Immature natural killer cell (primary cell): Measurements from ENCODE around the gene GRIK3. TPM values are rescaled to one million over a fixed set of nuclear protein-coding genes. Genes with fewer than 3 reads are reported as not detected.

Experiments
- DNase-seq, 3 donors: peaks; one replicate each; pipeline ENCODE4 v3.0.0; 2022; ENCODE audit warnings: mixed read lengths in 1 of 3
- H3K27ac Mint-ChIP-seq, 6 donors: one replicate each; pipeline ENCODE4 v1.8.0; 2020; ENCODE audit warnings: mixed read lengths in 6 of 6, mild to moderate bottlenecking in 5 of 6, inconsistent platforms in 4 of 6, moderate library complexity in 3 of 6
- H3K27me3 Mint-ChIP-seq, 3 donors: one replicate each; pipeline ENCODE4 v1.8.0; 2020 to 2021; ENCODE audit warnings: low read depth in 3 of 3, mild to moderate bottlenecking in 3 of 3, mixed read lengths in 3 of 3, moderate library complexity in 3 of 3, inconsistent platforms in 1 of 3
- H3K36me3 Mint-ChIP-seq, 3 donors: one replicate each; pipeline ENCODE4 v1.8.0; 2020; ENCODE audit warnings: mixed read lengths in 3 of 3, inconsistent platforms in 2 of 3, mild to moderate bottlenecking in 2 of 3
- H3K4me1 Mint-ChIP-seq, 2 donors: one replicate each; pipeline ENCODE4 v1.8.0; 2020; ENCODE audit warnings: inconsistent platforms in 2 of 2, mild to moderate bottlenecking in 2 of 2, mixed read lengths in 2 of 2, moderate library complexity in 1 of 2
- H3K4me3 Mint-ChIP-seq, 5 donors: one replicate each; pipeline ENCODE4 v1.8.0; 2020; ENCODE audit warnings: mild to moderate bottlenecking in 5 of 5, mixed read lengths in 5 of 5, inconsistent platforms in 3 of 5, moderate library complexity in 3 of 5
- H3K9me3 Mint-ChIP-seq, 6 donors: one replicate each; pipeline ENCODE4 v1.8.0; 2020; ENCODE audit warnings: mild to moderate bottlenecking in 6 of 6, mixed read lengths in 6 of 6, inconsistent platforms in 4 of 6, moderate library complexity in 3 of 6
- polyA plus RNA-seq, 3 donors: library from polyadenylated mRNA; unstranded; fragments of 300-500 nt; fragmentation: Illumina TruSeq; gene quantifications; one replicate each; pipeline ENCODE4 v1.2.3, GENCODE V29; 2021

The GRIK3 gene
- polyA plus RNA-seq, 3 donors from 2014 or later, result not detected

- DNase-seq, result no peak
- Mint-ChIP-seq H3K4me3 (no peak overlapping the region), H3K36me3 (no peaks in the 10 kb centered on the region), H3K27ac (no peak overlapping the region), H3K9me3 (no peaks in the 10 kb centered on the region), H3K4me1 (no peaks in the 10 kb centered on the region), H3K27me3 (peaks cover 0 to 9% (median 3%) of the 10 kb centered on the region in 3 donors)
Observed at GRCh38 chr1:36851087-36851486, 183.2 kb downstream of the GRIK3 start.

DNA sequence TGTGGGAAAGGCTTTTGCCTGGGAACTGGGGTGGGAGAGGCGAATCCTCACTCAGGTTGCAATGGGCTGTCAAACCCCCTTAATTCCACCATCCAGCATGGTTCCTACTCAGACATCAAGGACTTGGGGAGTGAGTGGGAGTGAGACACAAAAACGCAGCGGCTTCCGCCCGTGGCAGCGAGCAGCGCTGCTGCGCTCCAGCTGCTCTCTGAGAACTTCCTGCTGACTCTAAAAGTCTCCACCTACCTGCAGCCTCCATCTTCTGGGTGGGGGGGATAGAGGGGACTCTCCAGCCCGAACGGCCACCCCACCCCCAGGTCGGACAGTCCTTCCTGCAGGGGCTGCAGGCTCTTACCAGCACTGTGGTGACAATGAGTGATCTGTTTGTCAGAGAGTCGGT, 184.4 kb downstream of the GRIK3 start:
- no peaks in the 10 kb centered on the region for H3K36me3 Mint-ChIP-seq
- peaks cover 0 to 9% (median 3%) of the 10 kb centered on the region in 3 donors for H3K27me3 Mint-ChIP-seq
- no peak for DNase-seq

DNA sequence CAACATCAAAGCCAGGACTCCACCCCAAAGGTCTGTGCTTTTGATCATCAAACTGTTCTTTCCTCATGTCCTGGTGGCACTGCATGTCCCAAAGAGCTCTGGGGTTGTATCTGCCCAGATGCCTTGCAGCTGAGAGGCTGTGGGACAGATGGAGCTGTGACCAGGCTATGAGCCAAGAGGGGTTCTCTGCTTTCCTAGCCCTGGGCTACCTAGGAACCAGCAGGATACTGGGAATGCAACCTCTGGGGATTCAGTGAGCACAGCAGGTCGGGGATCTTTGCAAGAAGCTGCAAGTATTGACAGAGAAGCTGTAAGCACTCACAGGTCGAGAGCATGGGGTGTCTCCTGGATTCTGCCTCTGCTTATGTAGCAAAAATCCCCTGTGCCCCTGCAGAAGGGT, 186.6 kb downstream of the GRIK3 start:
- H3K4me1 Mint-ChIP-seq, result no peaks in the 10 kb centered on the region
- H3K4me3 Mint-ChIP-seq, result no peak overlapping the region
- H3K27me3 Mint-ChIP-seq, result peaks cover 0 to 9% (median 5%) of the 10 kb centered on the region in 3 donors
- no peak for DNase-seq
- H3K36me3 Mint-ChIP-seq, result no peaks in the 10 kb centered on the region
- no peaks in the 10 kb centered on the region for H3K9me3 Mint-ChIP-seq
- no peak overlapping the region for H3K27ac Mint-ChIP-seq

More for the DNA sequence above, 184.4 kb downstream of the GRIK3 start:
- no peaks in the 10 kb centered on the region for H3K4me1 Mint-ChIP-seq
- no peak overlapping the region for H3K4me3 Mint-ChIP-seq
- H3K27ac Mint-ChIP-seq, result no peak overlapping the region
- no peaks in the 10 kb centered on the region for H3K9me3 Mint-ChIP-seq

- no peaks in the 10 kb centered on the region for H3K4me1 Mint-ChIP-seq
Observed at GRCh38 chr1:36847186-36847585, 187.1 kb downstream of the GRIK3 start.

GRCh38 chr1:36846357-36846756, 188.0 kb downstream of the GRIK3 start:
- Mint-ChIP-seq H3K27me3 (peaks cover 1 to 7% (median 3%) of the 10 kb centered on the region in 3 donors), H3K27ac (no peak overlapping the region), H3K4me3 (no peak overlapping the region), H3K9me3 (no peaks in the 10 kb centered on the region), H3K4me1 (no peaks in the 10 kb centered on the region), H3K36me3 (no peaks in the 10 kb centered on the region)
- DNase-seq, result no peak

More at GRCh38 chr1:36847186-36847585, 187.1 kb downstream of the GRIK3 start:
- DNase-seq, result no peak
- Mint-ChIP-seq H3K36me3 (no peaks in the 10 kb centered on the region), H3K27me3 (peaks cover 0 to 9% (median 4%) of the 10 kb centered on the region in 3 donors), H3K9me3 (no peaks in the 10 kb centered on the region), H3K27ac (no peak overlapping the region), H3K4me3 (no peak overlapping the region)

DNA sequence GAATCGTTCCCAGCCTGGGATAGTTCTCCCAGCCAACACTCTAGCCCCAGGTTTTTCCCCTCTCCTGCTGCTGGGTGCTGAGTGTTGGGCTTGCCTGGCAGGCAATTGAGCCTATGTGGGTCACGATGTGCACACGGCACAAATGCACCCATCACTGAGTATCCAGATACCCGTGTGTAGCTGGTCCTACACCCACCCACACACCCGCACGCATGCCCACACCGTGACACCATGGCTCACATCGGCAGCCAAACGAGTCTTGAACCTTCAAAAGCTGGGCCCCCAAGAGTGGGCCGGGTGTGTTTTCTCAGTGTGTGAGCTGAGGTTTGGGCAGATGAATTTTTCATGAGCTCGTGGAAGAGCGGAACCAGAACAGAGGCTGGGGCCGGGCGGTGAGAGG, 188.5 kb downstream of the GRIK3 start:
- no peaks in the 10 kb centered on the region for H3K9me3 Mint-ChIP-seq

GRCh38 chr1:36844917-36845316, 189.4 kb downstream of the GRIK3 start:
- DNase-seq, result no peak
- Mint-ChIP-seq H3K9me3 (no peaks in the 10 kb centered on the region), H3K27ac (no peak overlapping the region), H3K4me3 (no peak overlapping the region), H3K27me3 (peaks cover 1 to 7% (median 3%) of the 10 kb centered on the region in 3 donors), H3K4me1 (no peaks in the 10 kb centered on the region), H3K36me3 (no peaks in the 10 kb centered on the region)

More for the DNA sequence above, 188.5 kb downstream of the GRIK3 start:
- no peak for DNase-seq
- Mint-ChIP-seq H3K27me3 (peaks cover 1 to 7% (median 3%) of the 10 kb centered on the region in 3 donors), H3K4me1 (no peaks in the 10 kb centered on the region), H3K4me3 (no peak overlapping the region), H3K27ac (no peak overlapping the region), H3K36me3 (no peaks in the 10 kb centered on the region)

DNA sequence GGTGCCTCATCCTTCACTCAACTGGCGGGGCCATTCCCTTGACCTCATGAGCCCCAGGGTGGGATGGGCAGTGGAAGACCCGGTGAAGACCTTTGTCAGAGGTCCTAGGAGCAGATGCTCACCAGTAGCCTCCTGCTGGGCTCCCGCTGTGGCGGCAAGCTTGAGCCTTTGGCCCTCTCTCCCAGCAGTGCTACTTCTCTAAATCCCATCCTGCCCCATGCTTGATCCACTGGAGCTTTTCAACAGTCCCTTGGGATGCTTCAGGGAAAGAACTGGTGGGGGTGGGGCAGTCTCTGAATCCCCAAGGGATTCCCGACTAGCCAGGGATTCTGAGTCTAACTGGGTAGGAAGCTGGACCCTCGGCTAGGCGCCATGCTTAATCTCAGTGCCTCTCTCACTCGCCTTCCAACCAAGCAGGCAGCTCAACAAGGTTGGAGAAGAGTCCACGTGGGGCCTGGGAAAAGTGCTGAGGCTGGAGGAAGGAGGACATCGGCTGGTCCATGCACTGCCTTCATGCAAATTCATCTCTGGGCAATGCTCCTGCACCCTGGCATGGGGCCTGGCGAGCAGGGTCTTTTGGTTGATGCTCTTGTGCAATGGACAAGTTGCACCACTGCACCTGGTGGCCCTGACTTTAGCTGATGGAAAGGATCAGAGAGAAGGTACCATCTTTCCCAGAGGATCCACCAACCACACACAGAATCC, 190.3 kb downstream of the GRIK3 start:
- peaks cover 2 to 6% (median 3%) of the 10 kb centered on the region in 3 donors for H3K27me3 Mint-ChIP-seq
- no peak overlapping the region for H3K4me3 Mint-ChIP-seq
- H3K4me1 Mint-ChIP-seq, result no peaks in the 10 kb centered on the region
- H3K9me3 Mint-ChIP-seq, result no peaks in the 10 kb centered on the region
- no peak for DNase-seq
- no peaks in the 10 kb centered on the region for H3K36me3 Mint-ChIP-seq
- H3K27ac Mint-ChIP-seq, result no peak overlapping the region

DNA sequence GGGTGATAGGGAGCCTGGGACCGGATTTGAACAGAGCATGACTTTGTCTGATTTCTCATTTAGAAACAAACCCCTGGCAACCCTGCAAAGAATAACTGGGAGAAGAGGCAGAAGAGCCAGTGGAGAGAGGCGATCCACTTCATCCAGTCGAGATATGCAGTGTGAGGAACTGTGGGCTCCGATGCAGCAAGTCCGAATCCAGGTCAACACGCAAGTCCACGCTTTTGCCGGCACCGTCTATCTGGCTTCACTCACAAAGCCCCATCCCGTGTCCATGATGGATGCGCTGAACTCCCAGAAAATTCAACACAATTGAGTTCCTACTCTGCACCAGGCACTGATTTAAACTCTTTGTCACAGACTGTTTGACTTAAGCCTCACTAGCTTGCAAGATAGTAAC, 191.3 kb downstream of the GRIK3 start:
- no peak overlapping the region for H3K27ac Mint-ChIP-seq
- H3K4me3 Mint-ChIP-seq, result no peak overlapping the region
- DNase-seq, result no peak
- H3K27me3 Mint-ChIP-seq, result peaks cover 1 to 4% (median 3%) of the 10 kb centered on the region in 3 donors
- no peaks in the 10 kb centered on the region for H3K4me1 Mint-ChIP-seq
- no peaks in the 10 kb centered on the region for H3K9me3 Mint-ChIP-seq
- H3K36me3 Mint-ChIP-seq, result no peaks in the 10 kb centered on the region

GRCh38 chr1:36842448-36842847, 191.9 kb downstream of the GRIK3 start:
- no peak overlapping the region for H3K4me3 Mint-ChIP-seq
- H3K9me3 Mint-ChIP-seq, result no peaks in the 10 kb centered on the region
- no peak overlapping the region for H3K27ac Mint-ChIP-seq
- H3K27me3 Mint-ChIP-seq, result peaks cover 0 to 5% (median 3%) of the 10 kb centered on the region in 3 donors
- no peaks in the 10 kb centered on the region for H3K36me3 Mint-ChIP-seq
- DNase-seq, result no peak
- H3K4me1 Mint-ChIP-seq, result no peaks in the 10 kb centered on the region

DNA sequence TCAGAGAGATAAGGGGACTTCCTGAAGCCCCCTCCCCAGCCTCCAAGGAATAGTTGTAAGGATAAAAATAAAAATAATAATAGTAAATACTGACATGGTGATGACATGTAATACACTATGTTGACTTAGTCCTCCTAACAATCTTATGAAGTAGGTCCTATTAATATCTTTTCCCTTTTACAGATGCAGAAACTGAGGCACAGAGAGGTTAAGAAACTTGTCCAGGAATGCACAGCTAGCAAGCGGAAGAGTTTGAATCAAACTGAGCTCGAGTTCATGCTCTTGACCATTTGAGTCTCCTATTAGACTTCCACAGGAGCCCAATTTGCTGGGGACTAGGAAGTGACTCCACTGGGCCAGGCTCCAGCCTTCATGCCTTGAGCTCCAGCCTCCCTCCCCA, 194.8 kb downstream of the GRIK3 start:
- no peak for DNase-seq
- Mint-ChIP-seq H3K4me3 (no peak overlapping the region), H3K36me3 (no peaks in the 10 kb centered on the region), H3K27ac (no peak overlapping the region), H3K4me1 (no peaks in the 10 kb centered on the region), H3K27me3 (peaks cover 2 to 9% (median 3%) of the 10 kb centered on the region in 3 donors), H3K9me3 (no peaks in the 10 kb centered on the region)

GRCh38 chr1:36838888-36839287, 195.4 kb downstream of the GRIK3 start:
- Mint-ChIP-seq H3K4me3 (no peak overlapping the region), H3K36me3 (no peaks in the 10 kb centered on the region), H3K9me3 (no peaks in the 10 kb centered on the region), H3K27me3 (peaks cover 2 to 9% (median 3%) of the 10 kb centered on the region in 3 donors), H3K4me1 (no peaks in the 10 kb centered on the region), H3K27ac (no peak overlapping the region)
- no peak for DNase-seq

- H3K27ac Mint-ChIP-seq, result no peak overlapping the region
- no peak overlapping the region for H3K4me3 Mint-ChIP-seq
- H3K27me3 Mint-ChIP-seq, result peaks cover 2 to 11% (median 3%) of the 10 kb centered on the region in 3 donors
- no peaks in the 10 kb centered on the region for H3K9me3 Mint-ChIP-seq
- H3K36me3 Mint-ChIP-seq, result no peaks in the 10 kb centered on the region
- DNase-seq, result no peak
- no peaks in the 10 kb centered on the region for H3K4me1 Mint-ChIP-seq
Observed at GRCh38 chr1:36836916-36837315, 197.4 kb downstream of the GRIK3 start.

DNA sequence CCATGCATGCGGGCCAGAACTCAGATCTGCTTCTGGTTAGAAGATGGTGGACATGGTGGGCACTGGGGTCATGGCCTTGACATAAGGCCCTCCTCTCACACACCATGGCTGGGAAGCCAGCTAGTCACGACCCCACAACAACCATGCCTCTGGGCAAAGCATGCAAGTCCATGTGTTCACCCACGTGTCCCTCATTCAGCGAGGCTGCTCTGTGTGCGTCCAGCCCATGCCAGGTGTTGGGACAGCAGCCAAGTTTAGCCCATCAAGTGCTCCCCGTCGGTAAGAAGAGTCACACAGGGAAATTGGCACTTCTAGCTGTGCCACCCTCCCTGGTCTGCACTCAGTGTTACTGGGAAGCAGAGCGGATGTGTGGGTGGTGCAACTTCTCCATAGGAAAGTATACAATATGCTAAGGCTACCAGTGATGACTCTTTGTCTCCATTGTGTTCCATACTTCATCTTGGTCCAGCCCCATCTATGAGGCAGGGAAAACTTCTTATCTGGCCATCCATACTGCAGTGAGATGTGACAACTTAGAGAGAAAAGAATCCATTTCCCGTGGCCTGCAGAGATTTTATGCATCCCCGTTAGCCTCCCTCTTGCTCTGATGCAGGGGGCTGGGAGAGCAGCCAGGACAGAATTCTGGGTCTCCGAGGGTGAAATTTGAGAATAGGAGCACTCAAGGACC, 198.0 kb downstream of the GRIK3 start:
- Mint-ChIP-seq H3K4me1 (no peaks in the 10 kb centered on the region), H3K36me3 (no peaks in the 10 kb centered on the region), H3K27ac (no peak overlapping the region), H3K9me3 (no peaks in the 10 kb centered on the region), H3K4me3 (no peak overlapping the region), H3K27me3 (peaks cover under 1 to 11% (median 2%) of the 10 kb centered on the region in 3 donors)
- no peak for DNase-seq
